Forelimb muscle (tissue), 1 donor: Measurements from ENCODE around the gene EME1. TPM values are rescaled to one million over a fixed set of nuclear protein-coding genes. Genes with fewer than 3 reads are reported as not detected.
"Not testable (repeated sequence)": the region's sequence is repeated elsewhere in the genome, so short reads cannot be mapped to it uniquely, and the experiment has no call there.

Experiments
- DNase-seq: peaks from one replicate; pipeline ENCODE4 v3.0.0-alpha.2; 2013; ENCODE audit warnings: low read depth
- polyA plus RNA-seq: library from polyadenylated mRNA; unstranded; fragments of 120-200 nt; gene quantifications from one replicate; pipeline ENCODE4 v1.2.1, GENCODE V29; 2013; ENCODE audit not compliant: insufficient read length

EME1 gene
- polyA plus RNA-seq, 1 donor: 4.8 TPM

GRCh38 chr17:50425682-50426471 is 52.8 kb downstream of the EME1 start, which contains the start of gene ACSF2:
Gene ACSF2 (plus strand): TSS chr17:50426218. CDS start chr17:50426262, 44 bp downstream.
- no peak for DNase-seq

- no peak for DNase-seq
Observed at GRCh38 chr17:50426472-50426782, 53.4 kb downstream of the EME1 start.

GRCh38 chr17:50426814-50427787 is 54.1 kb downstream of the EME1 start:
- no peak for DNase-seq

DNA sequence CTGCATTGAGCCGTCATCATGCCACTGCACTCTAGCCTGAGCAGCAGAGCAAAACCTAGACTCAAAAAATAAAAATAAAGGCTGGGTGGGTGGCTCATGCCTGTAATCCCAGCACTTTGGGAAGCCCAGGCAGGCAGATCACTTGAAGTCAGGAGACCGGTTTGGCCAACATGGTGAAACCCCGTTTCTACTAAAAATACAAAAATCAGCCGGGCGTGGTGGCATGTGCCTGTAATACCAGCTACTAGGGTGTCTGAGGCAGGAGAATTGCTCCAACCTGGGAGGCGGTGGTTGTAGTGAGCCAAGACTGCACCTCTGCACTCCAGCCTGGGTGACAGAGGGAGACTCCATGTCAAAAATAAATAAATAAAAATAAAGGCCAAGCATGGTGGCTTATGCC is 55.1 kb downstream of the EME1 start:
- DNase-seq: not testable (repeated sequence)

DNA sequence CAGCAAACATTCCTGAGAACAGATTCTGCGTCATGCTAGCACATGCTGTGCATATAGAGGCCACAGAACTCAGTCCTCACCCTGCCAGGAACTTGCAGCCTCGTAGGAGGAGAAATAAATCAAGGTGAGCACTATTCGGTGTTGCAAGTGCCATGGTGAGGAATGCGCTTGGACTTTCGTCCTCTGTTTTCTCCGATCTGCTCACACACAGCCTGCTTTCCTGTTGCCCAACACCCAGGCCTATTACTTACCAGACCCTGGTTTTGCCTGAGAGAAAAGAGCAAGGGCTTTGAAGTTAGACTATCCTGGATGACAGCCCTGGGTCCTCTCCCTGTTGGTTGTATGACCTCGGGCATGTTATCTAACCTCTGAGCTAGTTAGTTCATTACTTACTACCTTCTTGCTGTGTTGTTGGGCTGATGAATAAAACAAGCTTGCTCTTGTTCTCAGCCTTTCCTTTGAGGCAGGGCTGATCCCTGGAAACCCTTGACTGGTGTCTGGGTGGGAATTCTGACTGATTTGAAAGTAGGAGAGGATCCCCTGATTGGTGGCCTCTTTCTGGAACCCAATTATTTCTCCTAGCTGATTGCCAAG is 55.9 kb downstream of the EME1 start:
- no peak for DNase-seq

GRCh38 chr17:50429793-50430192 is 56.8 kb downstream of the EME1 start:
- DNase-seq: no peak

Other genes with a start within 250 kb of the EME1 start
- gene SAMD14, start 243.1 kb upstream of the EME1 start, polyA plus RNA-seq: 4.3 TPM
- 40.7 TPM for gene PPP1R9B, start 222.6 kb upstream of the EME1 start, polyA plus RNA-seq
- 368 TPM for gene SGCA, start 207.2 kb upstream of the EME1 start, polyA plus RNA-seq
- 3,500 TPM for gene COL1A1, start 171.6 kb upstream of the EME1 start, polyA plus RNA-seq
- gene TMEM92, start 98.8 kb upstream of the EME1 start, polyA plus RNA-seq: 0.76 TPM
- gene XYLT2, start 27.1 kb upstream of the EME1 start, polyA plus RNA-seq: 26.2 TPM
- 52.8 TPM for gene MRPL27, start within 50 bp of the EME1 start, polyA plus RNA-seq
- gene LRRC59, start 24.3 kb downstream of the EME1 start, polyA plus RNA-seq: 44.4 TPM
- 62.3 TPM for gene ACSF2, start 53.0 kb downstream of the EME1 start, polyA plus RNA-seq
- 4.0 TPM for gene CHAD, start 95.7 kb downstream of the EME1 start, polyA plus RNA-seq
- 37.3 TPM for gene RSAD1, start 105.6 kb downstream of the EME1 start, polyA plus RNA-seq
- gene MYCBPAP, start 135.2 kb downstream of the EME1 start, polyA plus RNA-seq: 0.52 TPM
- gene EPN3, start 159.5 kb downstream of the EME1 start, polyA plus RNA-seq: 0.97 TPM
- gene SPATA20, start 173.9 kb downstream of the EME1 start, polyA plus RNA-seq: 24.3 TPM
- 6.6 TPM for gene CACNA1G, start 187.5 kb downstream of the EME1 start, polyA plus RNA-seq